ENCODE results near the gene STARD7. TPM values are rescaled to one million over a fixed set of nuclear protein-coding genes. Genes with fewer than 3 reads are reported as not detected.

STARD7 gene
- total RNA-seq, 1 donor from 2014 or later: 158 TPM

- peaks cover 59% of the 10 kb centered on the region for H3K4me1 Mint-ChIP-seq
- DNase-seq: no peak
- POLR2A ChIA-PET: interaction anchor here (0.6 to 1.4 kb wide), 4 partner anchors 9 to 170 kb away, joined by 4 to 6 read pairs (median 6); partner anchors contain the start of gene ASTL
Observed at GRCh38 chr2:96152304-96153161, 56.1 kb downstream of the STARD7 start.

GRCh38 chr2:96151595-96152303 is 56.9 kb downstream of the STARD7 start:
- TF ChIP-seq CTCF (IDR thresholded peaks at IDR 0.05): no peak
- Mint-ChIP-seq H3K4me1 (peaks cover 59% of the 10 kb centered on the region), H3K9me3 (no peaks in the 10 kb centered on the region), H3K36me3 (ENCODE audit: low read depth) (no peaks in the 10 kb centered on the region), H3K4me3 (no peak overlapping the region), H3K27me3 (no peaks in the 10 kb centered on the region), H3K27ac (peak overlapping the region; percentile 1)
- DNase-seq: no peak
- ChIA-PET POLR2A (interaction anchor here (1.1 to 1.4 kb wide), 3 partner anchors 8 to 22 kb away, joined by 4 to 6 read pairs (median 6); partner anchors contain the start of gene ASTL), CTCF (interaction anchor here (0.6 to 5.3 kb wide), 4 partner anchors 11 to 35 kb away, joined by 3 to 40 read pairs (median 4); no protein-coding TSS in a partner anchor)
- no peak for ATAC-seq (ENCODE audit: low read depth)
- intact Hi-C loops (cut with micrococcal nuclease): no loop called here

More at GRCh38 chr2:96152304-96153161, 56.1 kb downstream of the STARD7 start:
- Mint-ChIP-seq H3K9me3 (no peaks in the 10 kb centered on the region), H3K4me3 (no peak overlapping the region), H3K27me3 (no peaks in the 10 kb centered on the region), H3K36me3 (ENCODE audit: low read depth) (no peaks in the 10 kb centered on the region), H3K27ac (peak overlapping the region; percentile 1)
- no peak for TF ChIP-seq CTCF (IDR thresholded peaks at IDR 0.05)
- intact Hi-C loops (cut with micrococcal nuclease): no loop called here
- ATAC-seq (ENCODE audit: low read depth): no peak
- CTCF ChIA-PET: interaction anchor here (2.2 to 5.3 kb wide), 2 partner anchors 14 to 22 kb away, joined by 5 to 40 read pairs; no protein-coding TSS in a partner anchor

DNA sequence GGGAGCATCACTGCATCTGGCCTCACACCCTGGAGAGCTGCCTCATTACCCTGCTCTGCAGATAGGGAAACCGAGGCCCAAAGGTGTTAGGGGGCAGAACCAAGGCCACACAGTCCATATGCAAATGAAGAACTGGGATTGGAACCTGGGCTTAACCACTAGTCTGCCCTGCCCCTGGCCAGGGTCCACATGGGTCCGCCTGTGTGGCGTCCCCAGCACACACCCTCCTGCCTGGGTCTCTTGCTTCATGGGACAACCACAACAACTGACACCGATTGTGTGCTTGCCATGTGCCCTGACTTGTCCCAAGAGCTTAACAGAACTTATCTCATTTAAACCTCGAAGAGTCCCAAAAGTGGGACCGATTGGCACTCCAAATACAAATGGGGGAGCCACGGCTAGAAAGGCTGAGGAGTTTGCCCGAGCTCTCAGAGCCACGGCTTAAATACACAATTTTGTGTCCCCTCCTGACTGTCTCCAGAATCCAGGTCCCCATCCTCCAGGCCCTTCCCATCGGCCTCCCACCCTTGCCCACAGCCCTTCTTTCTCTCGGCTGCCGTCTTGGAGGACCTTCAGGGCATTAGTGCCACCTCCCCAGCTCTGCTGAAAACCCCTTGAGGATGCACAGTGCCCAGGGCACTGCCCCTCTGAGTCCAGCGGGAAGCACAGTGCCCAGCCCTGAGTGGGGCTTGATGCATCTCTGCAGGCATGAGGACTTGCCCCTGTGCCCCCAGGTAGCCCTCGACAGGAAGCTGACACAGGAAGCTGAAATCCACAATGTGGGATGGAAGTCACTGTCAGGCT is 57.6 kb downstream of the STARD7 start:
- H3K27ac Mint-ChIP-seq: peak overlapping the region; percentile 35
- POLR2A ChIA-PET: interaction anchor here (1.0 to 10.1 kb wide), 4 partner anchors 7 to 84 kb away, joined by 3 to 210 read pairs (median 6); partner anchors contain the start of gene ASTL
- no peak for DNase-seq
- no peaks in the 10 kb centered on the region for H3K9me3 Mint-ChIP-seq
- no peak overlapping the region for H3K4me3 Mint-ChIP-seq
- H3K4me1 Mint-ChIP-seq: peaks cover 58% of the 10 kb centered on the region
- intact Hi-C loops (cut with micrococcal nuclease): no loop called here
- TF ChIP-seq CTCF (IDR thresholded peaks at IDR 0.05): no peak
- CTCF ChIA-PET: interaction anchor here (0.6 to 5.3 kb wide), 4 partner anchors 12 to 34 kb away, joined by 3 to 40 read pairs (median 4); no protein-coding TSS in a partner anchor
- ATAC-seq (ENCODE audit: low read depth): no peak
- H3K27me3 Mint-ChIP-seq: no peaks in the 10 kb centered on the region
- H3K36me3 Mint-ChIP-seq (ENCODE audit: low read depth): no peaks in the 10 kb centered on the region

DNA sequence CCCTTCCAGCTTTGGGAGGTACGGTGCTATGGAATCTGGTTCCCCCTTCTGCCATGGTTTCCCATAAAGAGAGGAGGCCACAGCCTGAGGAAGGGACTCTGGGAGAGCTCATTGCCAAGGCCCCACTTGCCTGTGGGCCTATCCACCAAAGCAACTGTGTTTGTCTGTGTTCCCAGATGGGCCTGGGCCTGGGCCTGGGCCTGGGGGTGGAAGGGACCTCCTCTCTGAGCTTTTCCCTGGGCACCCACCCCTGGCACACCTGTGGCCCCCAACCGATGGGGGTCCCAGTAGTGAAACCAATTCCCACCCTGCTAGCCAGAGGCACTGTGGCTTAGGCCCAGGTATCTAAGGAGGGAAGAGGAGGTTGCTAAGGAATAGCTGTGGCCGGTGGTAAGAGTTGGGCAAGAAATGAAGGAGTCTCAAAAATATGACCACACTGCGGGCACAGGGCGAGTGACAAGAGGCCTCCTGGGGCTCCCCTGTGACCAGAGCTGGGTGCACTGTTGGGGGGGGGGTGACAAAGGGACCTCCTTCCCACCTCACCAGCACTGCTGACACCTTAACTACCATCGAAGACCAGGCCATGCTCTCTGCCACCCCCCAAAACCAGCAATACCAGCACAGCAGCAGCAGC is 58.5 kb downstream of the STARD7 start:
- POLR2A ChIA-PET: interaction anchor here (0.7 to 14.1 kb wide), 5 partner anchors 8 to 137 kb away, joined by 3 to 534 read pairs (median 15); no protein-coding TSS in a partner anchor
- Mint-ChIP-seq H3K9me3 (no peaks in the 10 kb centered on the region), H3K27ac (peak overlapping the region; percentile 35), H3K27me3 (no peaks in the 10 kb centered on the region), H3K36me3 (ENCODE audit: low read depth) (no peaks in the 10 kb centered on the region), H3K4me1 (peaks cover 55% of the 10 kb centered on the region), H3K4me3 (no peak overlapping the region)
- intact Hi-C loops (cut with micrococcal nuclease): no loop called here
- ATAC-seq (ENCODE audit: low read depth): no peak
- TF ChIP-seq CTCF (IDR thresholded peaks at IDR 0.05): no peak
- CTCF ChIA-PET: interaction anchor here (1.2 to 5.3 kb wide), 2 partner anchors 11 to 25 kb away, joined by 3 to 40 read pairs; no protein-coding TSS in a partner anchor
- peak; percentile 15 for DNase-seq

Data from activated B cell treated with CpG ODN at 0.5 μM for 24 hours (primary cell).